ENCODE data around the gene PPTC7. TPM values are rescaled to one million over a fixed set of nuclear protein-coding genes. Genes with fewer than 3 reads are reported as not detected.
"Not testable (repeated sequence)": the region's sequence is repeated elsewhere in the genome, so short reads cannot be mapped to it uniquely, and the experiment has no call there.

PPTC7 gene
- total and polyA plus RNA-seq, 2 donors (not counting 1 experiment from before 2014, with no cell fraction given): 6.9 to 12.5 TPM

DNA sequence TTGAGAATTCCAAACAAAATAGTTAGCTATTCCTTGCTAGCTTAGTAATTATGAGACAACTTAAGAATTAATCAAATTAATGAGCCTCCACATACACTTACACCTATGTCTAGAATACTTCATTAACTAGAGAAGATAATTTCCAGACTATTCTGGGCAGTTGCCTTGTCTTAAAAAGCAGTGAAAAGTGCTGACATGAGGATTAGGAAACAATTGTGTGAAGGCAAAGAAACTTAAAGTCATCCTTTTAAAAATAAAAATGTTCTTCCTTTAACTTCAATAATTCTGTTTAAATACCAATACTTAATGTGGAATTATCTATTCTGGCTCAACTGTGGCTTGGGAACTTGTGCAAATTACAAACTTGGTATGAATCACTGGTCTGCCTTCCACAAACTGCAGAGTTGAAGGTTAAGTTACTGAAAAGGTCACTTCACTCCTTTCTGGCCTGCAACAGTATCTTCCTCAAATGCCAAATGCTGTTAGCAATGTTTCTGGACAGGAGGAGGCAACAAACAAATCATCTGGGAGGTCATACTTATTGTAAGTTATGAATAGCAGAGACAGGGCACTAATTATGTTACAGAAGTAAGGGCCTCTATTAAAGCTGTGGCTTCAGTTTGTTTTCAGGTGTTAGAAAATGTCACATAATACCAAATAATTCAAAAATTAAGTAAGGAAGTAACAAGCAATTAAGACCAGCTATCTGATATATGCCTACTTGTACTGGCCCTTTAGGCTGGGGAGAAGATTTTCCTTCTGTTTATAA lies 19.2 kb downstream of the PPTC7 start:
- H3K27ac ChIP-seq (ENCODE audit: insufficient read depth, low read length): no peak overlapping the region
- peak; percentile 53 to 66 for DNase-seq (ENCODE audit: low read depth in 2 of 2)
- peak overlapping the region; percentile 11 for H3K4me2 ChIP-seq (ENCODE audit: extremely low read depth, insufficient read depth, low read length)
- H3K4me3 ChIP-seq (replicated peaks in 1 of 4; ENCODE audit: control extremely low read depth in 1 of 4, insufficient read depth in 1 of 4, low read depth in 3 of 4, low read length in 4 of 4): no peak overlapping the region
- H3K27me3 ChIP-seq (ENCODE audit: control insufficient read depth, insufficient read depth, low read length): no peaks in the 10 kb centered on the region
- no peaks in the 10 kb centered on the region for H3K9me3 ChIP-seq (ENCODE audit: control insufficient read depth, insufficient read depth, low read depth, low read length)
- H3K4me1 ChIP-seq (ENCODE audit: control insufficient read depth, extremely low read depth, insufficient read depth, low read length): peaks cover 6% of the 10 kb centered on the region
- no peaks in the 10 kb centered on the region for H3K36me3 ChIP-seq (ENCODE audit: control insufficient read depth, insufficient read depth, low read length)
- H4K20me1 ChIP-seq (ENCODE audit: control insufficient read depth, extremely low read depth, insufficient read depth, low read length): no peaks in the 10 kb centered on the region
- no peak overlapping the region for H2AFZ ChIP-seq (ENCODE audit: low read length)
- TF ChIP-seq CTCF (conservative IDR thresholded peaks at IDR 0.05 in 1 of 2, IDR thresholded peaks at IDR 0.05 in 1 of 2; ENCODE audit: low read depth in 1 of 2, low read length in 2 of 2): no peak
- TF ChIP-seq EZH2 (IDR thresholded peaks at IDR 0.05; ENCODE audit: low read length, missing control alignments): no peak
- peaks cover 32% of the 10 kb centered on the region for H3K79me2 ChIP-seq (ENCODE audit: control insufficient read depth, insufficient read depth, low read length)
- no peak overlapping the region for H3K9ac ChIP-seq (ENCODE audit: insufficient read depth, low read length)

GRCh38 chr12:110562386-110562785 lies 20.7 kb downstream of the PPTC7 start:
- not testable (repeated sequence) for H3K4me2 ChIP-seq (ENCODE audit: extremely low read depth, insufficient read depth, low read length)

DNA sequence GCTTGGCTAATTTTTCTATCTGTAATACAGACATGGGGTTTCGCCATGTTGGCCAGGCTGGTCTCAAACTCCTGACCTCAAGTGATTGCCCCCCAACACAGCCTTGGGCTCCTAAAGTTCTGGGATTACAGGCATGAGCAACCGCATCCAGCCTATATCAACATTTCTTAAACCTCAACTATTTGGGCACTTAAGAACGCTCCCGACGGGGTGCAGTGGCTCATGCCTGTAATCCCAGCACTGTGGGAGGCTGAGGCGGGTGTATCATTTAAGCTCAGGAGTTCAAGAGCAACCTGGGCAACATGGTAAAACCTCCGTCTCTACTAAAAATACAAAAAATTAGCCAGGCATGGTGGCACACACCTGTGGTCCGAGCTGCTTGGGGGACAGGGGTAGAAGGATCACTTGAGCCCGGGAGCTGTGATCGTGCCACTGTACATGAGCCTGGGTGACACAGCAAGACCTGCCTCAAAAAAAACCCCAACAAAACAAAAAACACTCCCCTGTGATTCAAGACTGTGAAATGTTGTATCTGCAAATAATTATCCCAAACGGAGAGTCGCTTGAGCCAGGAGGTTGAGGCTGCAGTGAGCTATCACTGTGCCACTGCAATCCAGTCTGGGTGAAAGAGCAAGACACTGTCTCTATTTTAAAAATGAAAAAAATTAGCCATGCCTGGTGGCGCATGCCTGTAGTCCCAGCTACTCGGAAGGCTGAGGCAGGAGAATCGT lies 21.5 kb downstream of the PPTC7 start:
- H3K79me2 ChIP-seq (ENCODE audit: control insufficient read depth, insufficient read depth, low read length): peaks cover 26% of the 10 kb centered on the region
- H3K4me3 ChIP-seq (replicated peaks in 1 of 4; ENCODE audit: control extremely low read depth in 1 of 4, insufficient read depth in 1 of 4, low read depth in 3 of 4, low read length in 4 of 4): no peak overlapping the region
- no peak for DNase-seq (ENCODE audit: low read depth in 2 of 2)
- no peak overlapping the region for H3K4me2 ChIP-seq (ENCODE audit: extremely low read depth, insufficient read depth, low read length)
- peaks cover 8% of the 10 kb centered on the region for H3K4me1 ChIP-seq (ENCODE audit: control insufficient read depth, extremely low read depth, insufficient read depth, low read length)
- TF ChIP-seq CTCF (conservative IDR thresholded peaks at IDR 0.05 in 1 of 2, IDR thresholded peaks at IDR 0.05 in 1 of 2; ENCODE audit: low read depth in 1 of 2, low read length in 2 of 2): no peak
- no peak for TF ChIP-seq EZH2 (IDR thresholded peaks at IDR 0.05; ENCODE audit: low read length, missing control alignments)
- H4K20me1 ChIP-seq (ENCODE audit: control insufficient read depth, extremely low read depth, insufficient read depth, low read length): no peaks in the 10 kb centered on the region
- no peaks in the 10 kb centered on the region for H3K27me3 ChIP-seq (ENCODE audit: control insufficient read depth, insufficient read depth, low read length)
- no peaks in the 10 kb centered on the region for H3K36me3 ChIP-seq (ENCODE audit: control insufficient read depth, insufficient read depth, low read length)
- H2AFZ ChIP-seq (ENCODE audit: low read length): no peak overlapping the region
- H3K27ac ChIP-seq (ENCODE audit: insufficient read depth, low read length): no peak overlapping the region
- H3K9me3 ChIP-seq (ENCODE audit: control insufficient read depth, insufficient read depth, low read depth, low read length): no peaks in the 10 kb centered on the region
- no peak overlapping the region for H3K9ac ChIP-seq (ENCODE audit: insufficient read depth, low read length)

More at GRCh38 chr12:110562386-110562785, 20.7 kb downstream of the PPTC7 start:
- H3K9me3 ChIP-seq (ENCODE audit: control insufficient read depth, insufficient read depth, low read depth, low read length); DNase-seq (ENCODE audit: low read depth in 2 of 2); H3K27ac ChIP-seq (ENCODE audit: insufficient read depth, low read length); H2AFZ ChIP-seq (ENCODE audit: low read length); H3K4me3 ChIP-seq (replicated peaks in 1 of 4; ENCODE audit: control extremely low read depth in 1 of 4, insufficient read depth in 1 of 4, low read depth in 3 of 4, low read length in 4 of 4); H4K20me1 ChIP-seq (ENCODE audit: control insufficient read depth, extremely low read depth, insufficient read depth, low read length); H3K27me3 ChIP-seq (ENCODE audit: control insufficient read depth, insufficient read depth, low read length); H3K36me3 ChIP-seq (ENCODE audit: control insufficient read depth, insufficient read depth, low read length); H3K9ac ChIP-seq (ENCODE audit: insufficient read depth, low read length); H3K4me1 ChIP-seq (ENCODE audit: control insufficient read depth, extremely low read depth, insufficient read depth, low read length): not testable (repeated sequence)
- H3K79me2 ChIP-seq (ENCODE audit: control insufficient read depth, insufficient read depth, low read length): peaks cover 25% of the 10 kb centered on the region

Data from fibroblast of lung (primary cell).